ENCODE measurements around the gene SEPTIN2. TPM values are rescaled to one million over a fixed set of nuclear protein-coding genes. Genes with fewer than 3 reads are reported as not detected.
A peak's percentile ranks its signal among the peaks of the same experiment; 100 is the strongest.
"Not testable (repeated sequence)": the region's sequence is repeated elsewhere in the genome, so short reads cannot be mapped to it uniquely, and the experiment has no call there.

SEPTIN2 gene
- total RNA-seq, 2 donors from 2014 or later = 226 to 271 TPM

- no peak for DNase-seq
- no peaks in the 10 kb centered on the region for H3K36me3 ChIP-seq (replicated peaks in 1 of 2; ENCODE audit: insufficient read depth in 1 of 2, low read depth in 2 of 2)
- peaks cover 32% of the 10 kb centered on the region for H3K4me1 ChIP-seq
- H3K27me3 ChIP-seq = no peaks in the 10 kb centered on the region
- intact Hi-C loops (cut with DNase I) = no loop called here
- 79 to 86% methylated on average over 9 of the region's 9 CpGs for WGBS, 2 donors
- no peaks in the 10 kb centered on the region for H3K9me3 ChIP-seq
- no peak for ATAC-seq
- TF ChIP-seq POLR2A (IDR thresholded peaks at IDR 0.05) = no peak
- TF ChIP-seq CTCF (IDR thresholded peaks at IDR 0.05) = no peak
- no peak overlapping the region for H3K4me3 ChIP-seq
- H3K27ac ChIP-seq = peak overlapping the region in 2 of 4 donors; percentile 4 to 35
These were observed 64.1 kb downstream of the SEPTIN2 start for GRCh38 chr2:241379481-241380480.

DNA sequence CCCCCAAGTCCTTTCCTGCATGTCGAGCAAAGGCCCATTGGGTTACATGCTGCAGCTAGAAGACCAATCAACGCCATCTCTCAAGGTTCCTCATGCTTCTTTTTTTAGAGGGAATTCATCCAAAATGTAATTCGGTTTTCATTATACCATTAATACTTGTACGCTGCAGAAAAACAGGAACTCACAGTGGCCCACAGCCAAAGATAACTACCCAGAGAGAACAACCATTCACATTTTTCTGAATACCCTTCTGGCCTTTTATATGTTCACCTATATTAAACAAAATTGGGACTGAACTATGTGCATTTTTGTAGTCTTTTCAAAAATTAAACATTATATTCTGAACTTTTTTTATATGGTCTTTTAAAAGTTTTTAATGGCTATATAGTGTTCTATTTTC lies 66.1 kb downstream of the SEPTIN2 start:
- WGBS, 2 donors = 55 to 68% methylated on average over 4 of the region's 4 CpGs
- DNase-seq = no peak
- no peaks in the 10 kb centered on the region for H3K27me3 ChIP-seq
- no peaks in the 10 kb centered on the region for H3K9me3 ChIP-seq
- H3K27ac ChIP-seq = no peak overlapping the region
- H3K36me3 ChIP-seq (replicated peaks in 1 of 2; ENCODE audit: insufficient read depth in 1 of 2, low read depth in 2 of 2) = no peaks in the 10 kb centered on the region
- peaks cover 24% of the 10 kb centered on the region for H3K4me1 ChIP-seq
- no peak for TF ChIP-seq POLR2A (IDR thresholded peaks at IDR 0.05)
- no peak for TF ChIP-seq CTCF (IDR thresholded peaks at IDR 0.05)
- intact Hi-C loops (cut with DNase I) = no loop called here
- no peak for ATAC-seq
- H3K4me3 ChIP-seq = no peak overlapping the region

GRCh38 chr2:241385450-241385849 lies 69.7 kb downstream of the SEPTIN2 start:
- WGBS, 2 donors = 95 to 97% methylated on average over 7 of the region's 7 CpGs
- intact Hi-C loops (cut with DNase I) = not testable (repeated sequence)

GRCh38 chr2:241386519-241386918 lies 70.8 kb downstream of the SEPTIN2 start:
- DNase-seq (no peak), ATAC-seq (no peak)
- intact Hi-C loops (cut with DNase I) = no loop called here
- Histone ChIP-seq H3K27ac (no peak overlapping the region), H3K4me1 (peaks cover 7% of the 10 kb centered on the region), H3K36me3 (replicated peaks in 1 of 2; ENCODE audit: insufficient read depth in 1 of 2, low read depth in 2 of 2) (no peaks in the 10 kb centered on the region), H3K4me3 (no peak overlapping the region), H3K27me3 (no peaks in the 10 kb centered on the region), H3K9me3 (no peaks in the 10 kb centered on the region)
- no peak for TF ChIP-seq CTCF (IDR thresholded peaks at IDR 0.05)
- TF ChIP-seq POLR2A (IDR thresholded peaks at IDR 0.05) = no peak
- 72 to 81% methylated on average over 6 of the region's 6 CpGs for WGBS, 2 donors

More at GRCh38 chr2:241385450-241385849, 69.7 kb downstream of the SEPTIN2 start:
- not testable (repeated sequence) for H3K27me3 ChIP-seq; H3K36me3 ChIP-seq (replicated peaks in 1 of 2; ENCODE audit: insufficient read depth in 1 of 2, low read depth in 2 of 2); H3K4me1 ChIP-seq; H3K4me3 ChIP-seq; ATAC-seq; DNase-seq; H3K27ac ChIP-seq; H3K9me3 ChIP-seq

DNA sequence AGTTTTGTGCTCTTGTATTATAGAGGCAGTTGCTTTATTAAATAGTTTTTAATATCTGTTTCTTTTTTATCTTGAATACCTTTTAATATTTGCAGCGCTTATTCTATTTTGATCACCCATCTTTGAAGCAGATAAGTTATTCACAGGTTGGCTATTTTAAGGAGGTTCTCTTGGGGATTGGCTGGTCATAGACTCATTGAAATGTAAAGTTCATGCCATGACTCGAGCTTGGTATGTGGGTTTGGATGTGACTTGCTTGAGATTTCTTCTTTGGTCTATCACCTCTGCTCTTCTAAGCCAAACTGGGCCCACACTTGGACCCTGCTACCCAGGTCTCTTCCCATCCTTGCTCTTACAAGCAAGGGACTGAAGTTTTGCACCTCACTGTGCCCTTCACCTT lies 74.0 kb downstream of the SEPTIN2 start:
- DNase-seq = no peak
- no peak for TF ChIP-seq CTCF (IDR thresholded peaks at IDR 0.05)
- no peak for TF ChIP-seq POLR2A (IDR thresholded peaks at IDR 0.05)
- WGBS, 2 donors = 88 to 94% methylated on average over 2 of the region's 2 CpGs
- intact Hi-C loops (cut with DNase I) = no loop called here
- ATAC-seq = no peak
- no peaks in the 10 kb centered on the region for H3K9me3 ChIP-seq
- no peak overlapping the region for H3K27ac ChIP-seq
- H3K27me3 ChIP-seq = no peaks in the 10 kb centered on the region
- peaks cover 30% of the 10 kb centered on the region for H3K4me1 ChIP-seq
- H3K36me3 ChIP-seq (replicated peaks in 1 of 2; ENCODE audit: insufficient read depth in 1 of 2, low read depth in 2 of 2) = no peaks in the 10 kb centered on the region
- no peak overlapping the region for H3K4me3 ChIP-seq
